Lower lobe of right lung (tissue), 2 donors: Measurements from ENCODE around the gene HDAC4. TPM values are rescaled to one million over a fixed set of nuclear protein-coding genes. Genes with fewer than 3 reads are reported as not detected.

Experiments
- ATAC-seq, 2 donors: fragments of 200-7000 bp; cut with Tn5 transposase; one replicate each; pipeline ENCODE4 v1.9.1; 2020 to 2022; ENCODE audit warnings: mild to moderate bottlenecking in 2 of 2, moderate library complexity in 2 of 2
- DNase-seq: peaks from one replicate; pipeline ENCODE4 v3.0.0-alpha.2; 2020
- H3K27ac ChIP-seq: fragments of 200-600 bp; one replicate; pipeline ENCODE4 v1.8.0; 2022
- H3K27me3 ChIP-seq: fragments of 200-600 bp; one replicate; pipeline ENCODE4 v1.8.0; 2022; ENCODE audit warnings: low read depth
- H3K36me3 ChIP-seq: fragments of 200-600 bp; one replicate; pipeline ENCODE4 v1.8.0; 2022; ENCODE audit warnings: mild to moderate bottlenecking
- H3K4me1 ChIP-seq: fragments of 200-600 bp; one replicate; pipeline ENCODE4 v1.8.0; 2022
- H3K4me3 ChIP-seq: fragments of 200-600 bp; one replicate; pipeline ENCODE4 v1.8.0; 2022; ENCODE audit warnings: mild to moderate bottlenecking
- H3K9me3 ChIP-seq: fragments of 200-600 bp; one replicate; pipeline ENCODE4 v1.8.0; 2022
- intact Hi-C: fragments of 100-400 bp; cut with DNase I; formaldehyde crosslinking; loops from one replicate; pipeline ENCODE4 v1.11.0; 2022
- total RNA-seq: library from RNA; stranded (reverse); fragmentation: NEBNext Ultra II Directional; extraction: Animal tissue kit (Norgen Biotek cat#: 25700); gene quantifications from one replicate; pipeline ENCODE4 v1.2.1, GENCODE V29; 2021
- TF ChIP-seq, protein P1 (sequence below): fragments of 200-600 bp; IDR thresholded peaks from one replicate; pipeline ENCODE4 v1.8.0; 2022; ENCODE audit warnings: antibody characterized with exemption, mild to moderate bottlenecking
- donor health status: DM: no; HTN: yes; CAD: no; lungs with severe emphysema.

HDAC4 gene
- total RNA-seq, 1 donor from 2014 or later = 44.9 TPM

DNA sequence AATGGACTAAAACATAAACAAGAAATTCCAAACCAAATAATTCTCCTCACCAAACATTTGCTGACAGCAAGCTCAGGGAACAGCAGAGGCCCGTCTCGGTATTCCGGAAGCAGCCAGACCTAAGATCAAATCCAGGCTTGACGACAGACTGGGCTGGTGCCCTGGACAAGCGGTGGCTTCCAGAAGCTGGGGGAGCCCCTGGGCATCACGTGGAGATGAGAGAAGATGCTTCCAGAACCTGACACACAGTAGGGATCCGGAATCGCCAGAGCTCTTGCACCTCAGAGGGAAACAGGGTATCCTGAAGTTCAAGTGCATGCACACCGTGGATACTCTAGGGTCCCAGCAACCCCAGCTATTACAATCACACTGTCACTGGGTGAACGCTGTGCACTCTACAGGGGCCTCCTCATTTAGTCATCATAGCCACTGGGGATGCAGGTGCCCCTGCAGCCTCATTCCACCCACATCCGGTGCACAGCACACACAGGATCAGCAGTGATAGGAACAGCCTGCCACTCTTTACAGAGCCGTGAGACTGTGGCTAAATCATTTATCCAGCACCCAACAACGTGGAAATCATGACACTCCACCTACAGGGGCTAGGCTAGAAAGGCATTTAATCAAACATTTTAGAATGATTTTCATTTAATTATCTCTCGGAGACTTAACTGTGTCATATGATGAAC, 102.6 kb downstream of the HDAC4 start:
- H3K27ac ChIP-seq = no peak overlapping the region
- intact Hi-C loops = no loop called here
- H3K9me3 ChIP-seq = no peaks in the 10 kb centered on the region

DNA sequence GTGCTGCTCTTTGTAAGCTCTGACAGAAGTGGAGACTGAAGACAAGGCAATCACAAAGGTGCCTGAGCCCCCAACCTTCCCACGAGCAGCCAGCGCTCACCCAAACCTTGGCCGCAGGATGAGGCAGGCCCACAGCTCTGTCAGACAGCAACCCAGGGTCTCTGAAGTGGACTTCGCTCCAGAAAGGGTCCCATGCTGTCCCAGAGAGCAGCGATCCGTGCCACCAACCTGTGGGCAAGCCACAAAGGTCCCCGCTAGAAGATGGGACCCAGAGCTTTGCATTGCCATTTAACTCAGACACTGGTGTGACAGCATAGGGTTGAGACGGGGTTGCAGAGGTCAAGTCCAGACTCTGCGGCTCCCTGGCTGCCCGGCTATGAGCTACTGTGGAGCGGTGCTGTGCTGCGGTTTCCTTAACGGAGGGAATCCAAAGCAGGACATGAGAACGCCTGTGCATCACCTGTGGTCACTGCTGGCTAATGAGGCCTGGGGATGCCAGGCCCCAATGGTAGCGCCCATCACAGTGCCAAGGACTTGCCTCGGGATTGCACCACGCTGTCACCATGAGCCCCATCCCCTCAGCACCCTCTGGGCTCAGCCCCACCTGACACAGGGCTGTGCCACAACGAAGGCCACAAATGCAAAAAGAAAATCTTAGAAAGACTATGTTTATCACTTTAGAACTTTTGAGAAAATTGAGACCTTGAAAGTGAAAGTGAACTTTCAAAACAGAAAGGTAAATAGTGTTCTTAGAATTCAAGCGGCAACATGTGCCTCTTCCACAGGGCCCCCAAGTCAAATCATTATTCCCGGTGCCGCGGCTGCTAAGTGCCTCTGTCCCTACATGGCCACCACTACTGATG, 103.4 kb downstream of the HDAC4 start:
- TF ChIP-seq, protein P1, sequence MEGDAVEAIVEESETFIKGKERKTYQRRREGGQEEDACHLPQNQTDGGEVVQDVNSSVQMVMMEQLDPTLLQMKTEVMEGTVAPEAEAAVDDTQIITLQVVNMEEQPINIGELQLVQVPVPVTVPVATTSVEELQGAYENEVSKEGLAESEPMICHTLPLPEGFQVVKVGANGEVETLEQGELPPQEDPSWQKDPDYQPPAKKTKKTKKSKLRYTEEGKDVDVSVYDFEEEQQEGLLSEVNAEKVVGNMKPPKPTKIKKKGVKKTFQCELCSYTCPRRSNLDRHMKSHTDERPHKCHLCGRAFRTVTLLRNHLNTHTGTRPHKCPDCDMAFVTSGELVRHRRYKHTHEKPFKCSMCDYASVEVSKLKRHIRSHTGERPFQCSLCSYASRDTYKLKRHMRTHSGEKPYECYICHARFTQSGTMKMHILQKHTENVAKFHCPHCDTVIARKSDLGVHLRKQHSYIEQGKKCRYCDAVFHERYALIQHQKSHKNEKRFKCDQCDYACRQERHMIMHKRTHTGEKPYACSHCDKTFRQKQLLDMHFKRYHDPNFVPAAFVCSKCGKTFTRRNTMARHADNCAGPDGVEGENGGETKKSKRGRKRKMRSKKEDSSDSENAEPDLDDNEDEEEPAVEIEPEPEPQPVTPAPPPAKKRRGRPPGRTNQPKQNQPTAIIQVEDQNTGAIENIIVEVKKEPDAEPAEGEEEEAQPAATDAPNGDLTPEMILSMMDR = no peak
- Histone ChIP-seq H3K4me3 (no peak overlapping the region), H3K27ac (no peak overlapping the region), H3K9me3 (no peaks in the 10 kb centered on the region), H3K4me1 (peaks cover 31% of the 10 kb centered on the region), H3K27me3 (no peaks in the 10 kb centered on the region), H3K36me3 (no peaks in the 10 kb centered on the region)
- no peak for DNase-seq
- intact Hi-C loops = no loop called here
- no peak for ATAC-seq

More for the DNA sequence above, 102.6 kb downstream of the HDAC4 start:
- peaks cover 30% of the 10 kb centered on the region for H3K4me1 ChIP-seq
- H3K27me3 ChIP-seq = no peaks in the 10 kb centered on the region
- DNase-seq = no peak
- peak in 1 of 2 donors; percentile 33 for ATAC-seq
- no peaks in the 10 kb centered on the region for H3K36me3 ChIP-seq
- H3K4me3 ChIP-seq = no peak overlapping the region
- TF ChIP-seq, protein P1 = no peak

DNA sequence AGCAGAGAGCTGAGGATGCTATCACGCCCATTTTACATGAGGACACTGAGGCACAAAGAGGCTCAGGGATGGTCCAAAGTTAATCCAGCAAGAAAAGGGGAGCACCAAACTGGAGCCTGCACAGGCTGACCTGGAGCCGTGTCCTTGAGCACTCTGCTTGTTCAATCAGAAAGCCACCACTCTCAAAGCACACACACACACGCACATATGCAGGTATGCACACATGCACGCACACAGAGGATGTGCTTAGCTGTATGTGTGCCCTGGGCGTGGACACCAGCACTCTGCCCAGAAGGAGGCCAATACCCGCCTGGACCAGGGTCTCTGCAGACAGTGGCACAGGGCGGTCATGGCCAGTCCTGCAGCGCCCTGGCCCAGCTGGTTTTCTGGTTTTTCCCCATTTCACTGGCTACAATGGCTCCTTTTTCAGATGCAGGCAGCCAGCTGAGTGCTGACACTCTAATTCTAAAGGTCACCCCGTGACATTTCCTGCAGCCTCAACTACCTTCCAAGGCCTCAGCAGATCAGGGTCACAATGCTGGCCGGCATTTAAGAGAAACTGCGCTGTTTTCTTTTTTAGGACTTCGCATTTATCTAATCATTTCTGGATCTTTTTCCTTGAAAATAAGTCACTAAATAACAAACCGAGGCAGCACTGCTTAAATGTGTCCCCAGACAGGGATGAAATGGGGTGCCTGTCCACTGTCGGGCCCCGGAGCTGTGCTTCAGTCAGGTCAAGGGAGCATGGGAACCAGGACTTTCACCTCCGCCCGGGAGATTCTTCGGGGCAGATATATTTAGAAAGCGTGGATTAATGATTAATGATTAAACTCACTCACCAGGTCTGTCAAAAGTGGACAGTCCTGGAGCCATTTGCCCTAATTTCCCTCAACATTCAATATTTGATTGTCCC, 104.5 kb downstream of the HDAC4 start:
- no peak overlapping the region for H3K4me3 ChIP-seq
- H3K36me3 ChIP-seq = no peaks in the 10 kb centered on the region
- no peaks in the 10 kb centered on the region for H3K27me3 ChIP-seq
- DNase-seq = no peak
- no peaks in the 10 kb centered on the region for H3K9me3 ChIP-seq
- intact Hi-C loops = no loop called here
- ATAC-seq = no peak
- H3K4me1 ChIP-seq = peaks cover 35% of the 10 kb centered on the region
- peak overlapping the region; percentile 27 for H3K27ac ChIP-seq
- TF ChIP-seq, protein P1 = no peak

GRCh38 chr2:239295377-239296019, 105.3 kb downstream of the HDAC4 start:
- H3K4me1 ChIP-seq = peaks cover 35% of the 10 kb centered on the region
- no peaks in the 10 kb centered on the region for H3K27me3 ChIP-seq
- no peaks in the 10 kb centered on the region for H3K9me3 ChIP-seq
- no peak overlapping the region for H3K4me3 ChIP-seq
- intact Hi-C loops = no loop called here
- DNase-seq (no peak), ATAC-seq (no peak)
- peak overlapping the region; percentile 27 for H3K27ac ChIP-seq
- TF ChIP-seq, protein P1 = no peak
- H3K36me3 ChIP-seq = no peaks in the 10 kb centered on the region

- H3K27ac ChIP-seq = no peak overlapping the region
- no peak overlapping the region for H3K4me3 ChIP-seq
- intact Hi-C loops = no loop called here
- no peaks in the 10 kb centered on the region for H3K27me3 ChIP-seq
- ATAC-seq (no peak), DNase-seq (no peak)
- no peaks in the 10 kb centered on the region for H3K36me3 ChIP-seq
- peaks cover 35% of the 10 kb centered on the region for H3K4me1 ChIP-seq
- TF ChIP-seq, protein P1 = no peak
- no peaks in the 10 kb centered on the region for H3K9me3 ChIP-seq
Observed at GRCh38 chr2:239294571-239295054, 106.2 kb downstream of the HDAC4 start.
